ENCODE data around the gene LMAN2L. TPM values are rescaled to one million over a fixed set of nuclear protein-coding genes. Genes with fewer than 3 reads are reported as not detected.

Gene LMAN2L
- 18.8 TPM for polyA plus RNA-seq (2013, experiment 1 of 2; ENCODE audit: insufficient read length)
- polyA plus RNA-seq (2013, experiment 2 of 2; ENCODE audit: insufficient read length), result 18.7 TPM

- DNase-seq, result peak; percentile 97
Measured at GRCh38 chr2:96739633-96740428, at the start of gene LMAN2L. Gene LMAN2L (minus strand): TSS chr2:96740064. CDS start chr2:96740040, 24 bp downstream.

- DNase-seq, result no peak
Measured at GRCh38 chr2:96789245-96789617, 49.4 kb upstream of the LMAN2L start.

GRCh38 chr2:96788442-96789244 lies 48.8 kb upstream of the LMAN2L start:
- no peak for DNase-seq

GRCh38 chr2:96787411-96787810 lies 47.5 kb upstream of the LMAN2L start:
- no peak for DNase-seq

GRCh38 chr2:96783388-96783787 lies 43.5 kb upstream of the LMAN2L start:
- no peak for DNase-seq

- peak; percentile 9 for DNase-seq
Measured at GRCh38 chr2:96775160-96775559, 35.3 kb upstream of the LMAN2L start.

- DNase-seq, result no peak
Measured at GRCh38 chr2:96773922-96774321, 34.1 kb upstream of the LMAN2L start.

GRCh38 chr2:96772903-96773671 lies 33.2 kb upstream of the LMAN2L start:
- no peak for DNase-seq

GRCh38 chr2:96771796-96772618 lies 32.1 kb upstream of the LMAN2L start:
- no peak for DNase-seq

GRCh38 chr2:96770442-96771202 lies 30.8 kb upstream of the LMAN2L start:
- DNase-seq, result no peak

- DNase-seq, result no peak
Measured at GRCh38 chr2:96769814-96770213, 29.9 kb upstream of the LMAN2L start.

GRCh38 chr2:96768083-96768561 lies 28.3 kb upstream of the LMAN2L start:
- no peak for DNase-seq

GRCh38 chr2:96767135-96767871 lies 27.4 kb upstream of the LMAN2L start:
- DNase-seq, result no peak

GRCh38 chr2:96764253-96764637 lies 24.4 kb upstream of the LMAN2L start:
- DNase-seq, result no peak

GRCh38 chr2:96763511-96764252 lies 23.8 kb upstream of the LMAN2L start:
- no peak for DNase-seq

GRCh38 chr2:96762529-96763311 lies 22.9 kb upstream of the LMAN2L start:
- no peak for DNase-seq

- DNase-seq, result no peak
Measured at GRCh38 chr2:96760986-96761832, 21.3 kb upstream of the LMAN2L start.
